ENCODE data around the gene EXD1. TPM values are rescaled to one million over a fixed set of nuclear protein-coding genes. Genes with fewer than 3 reads are reported as not detected.
A peak's percentile ranks its signal among the peaks of the same experiment; 100 is the strongest.

EXD1 gene
- total and polyA plus RNA-seq, 2 of the 13 experiments (the other 11 are each of a cell fraction or from before 2014, with no cell fraction given): not detected

DNA sequence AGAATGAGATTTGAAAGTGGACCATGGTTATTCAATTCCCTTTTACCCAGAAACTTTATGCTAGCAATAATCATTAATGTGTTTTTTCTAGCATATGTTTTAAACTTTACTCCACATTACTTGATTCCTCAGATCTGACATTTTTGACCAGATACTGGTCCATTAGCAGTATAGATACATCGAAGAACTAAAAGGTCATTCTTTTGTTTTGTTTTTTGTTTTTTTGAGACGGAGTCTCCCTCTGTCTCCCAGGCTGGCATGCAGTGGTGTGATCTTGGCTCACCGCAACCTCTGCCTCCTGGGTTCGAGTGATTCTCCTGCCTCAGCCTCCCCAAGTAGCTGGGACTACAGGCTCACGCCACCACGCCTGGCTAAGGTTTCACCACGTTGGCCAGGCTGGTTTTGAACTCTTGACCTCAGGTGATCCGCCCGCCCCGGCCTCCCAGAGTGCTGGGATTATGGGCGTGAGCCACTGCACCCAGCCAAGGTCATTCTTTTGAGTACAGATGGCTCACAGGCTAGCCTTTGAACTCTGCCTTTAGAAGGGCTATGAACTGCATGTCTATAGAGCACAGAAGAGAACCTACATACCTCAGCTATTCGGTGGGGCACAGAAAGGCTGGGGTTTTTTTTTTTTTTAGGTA lies 29.1 kb upstream of the EXD1 start (continued):
- TF ChIP-seq, protein P1, sequence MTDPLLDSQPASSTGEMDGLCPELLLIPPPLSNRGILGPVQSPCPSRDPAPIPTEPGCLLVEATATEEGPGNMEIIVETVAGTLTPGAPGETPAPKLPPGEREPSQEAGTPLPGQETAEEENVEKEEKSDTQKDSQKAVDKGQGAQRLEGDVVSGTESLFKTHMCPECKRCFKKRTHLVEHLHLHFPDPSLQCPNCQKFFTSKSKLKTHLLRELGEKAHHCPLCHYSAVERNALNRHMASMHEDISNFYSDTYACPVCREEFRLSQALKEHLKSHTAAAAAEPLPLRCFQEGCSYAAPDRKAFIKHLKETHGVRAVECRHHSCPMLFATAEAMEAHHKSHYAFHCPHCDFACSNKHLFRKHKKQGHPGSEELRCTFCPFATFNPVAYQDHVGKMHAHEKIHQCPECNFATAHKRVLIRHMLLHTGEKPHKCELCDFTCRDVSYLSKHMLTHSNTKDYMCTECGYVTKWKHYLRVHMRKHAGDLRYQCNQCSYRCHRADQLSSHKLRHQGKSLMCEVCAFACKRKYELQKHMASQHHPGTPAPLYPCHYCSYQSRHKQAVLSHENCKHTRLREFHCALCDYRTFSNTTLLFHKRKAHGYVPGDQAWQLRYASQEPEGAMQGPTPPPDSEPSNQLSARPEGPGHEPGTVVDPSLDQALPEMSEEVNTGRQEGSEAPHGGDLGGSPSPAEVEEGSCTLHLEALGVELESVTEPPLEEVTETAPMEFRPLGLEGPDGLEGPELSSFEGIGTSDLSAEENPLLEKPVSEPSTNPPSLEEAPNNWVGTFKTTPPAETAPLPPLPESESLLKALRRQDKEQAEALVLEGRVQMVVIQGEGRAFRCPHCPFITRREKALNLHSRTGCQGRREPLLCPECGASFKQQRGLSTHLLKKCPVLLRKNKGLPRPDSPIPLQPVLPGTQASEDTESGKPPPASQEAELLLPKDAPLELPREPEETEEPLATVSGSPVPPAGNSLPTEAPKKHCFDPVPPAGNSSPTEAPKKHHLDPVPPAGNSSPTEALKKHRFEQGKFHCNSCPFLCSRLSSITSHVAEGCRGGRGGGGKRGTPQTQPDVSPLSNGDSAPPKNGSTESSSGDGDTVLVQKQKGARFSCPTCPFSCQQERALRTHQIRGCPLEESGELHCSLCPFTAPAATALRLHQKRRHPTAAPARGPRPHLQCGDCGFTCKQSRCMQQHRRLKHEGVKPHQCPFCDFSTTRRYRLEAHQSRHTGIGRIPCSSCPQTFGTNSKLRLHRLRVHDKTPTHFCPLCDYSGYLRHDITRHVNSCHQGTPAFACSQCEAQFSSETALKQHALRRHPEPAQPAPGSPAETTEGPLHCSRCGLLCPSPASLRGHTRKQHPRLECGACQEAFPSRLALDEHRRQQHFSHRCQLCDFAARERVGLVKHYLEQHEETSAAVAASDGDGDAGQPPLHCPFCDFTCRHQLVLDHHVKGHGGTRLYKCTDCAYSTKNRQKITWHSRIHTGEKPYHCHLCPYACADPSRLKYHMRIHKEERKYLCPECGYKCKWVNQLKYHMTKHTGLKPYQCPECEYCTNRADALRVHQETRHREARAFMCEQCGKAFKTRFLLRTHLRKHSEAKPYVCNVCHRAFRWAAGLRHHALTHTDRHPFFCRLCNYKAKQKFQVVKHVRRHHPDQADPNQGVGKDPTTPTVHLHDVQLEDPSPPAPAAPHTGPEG (CRISPR knock-in tag; IDR thresholded peaks at IDR 0.05): peak; percentile 81; the same call in 1 of the 2 replicates
- TF ChIP-seq TOE1 (CRISPR knock-in tag; IDR thresholded peaks at IDR 0.05) (peak; percentile 46; the same call in 1 of the 2 replicates), ATF7-NPFF (CRISPR knock-in tag; IDR thresholded peaks at IDR 0.05; ENCODE audit: low read depth) (no peak), TBP (CRISPR knock-in tag; IDR thresholded peaks at IDR 0.05) (no peak), ELF1 (CRISPR knock-in tag; IDR thresholded peaks at IDR 0.05) (peak; percentile 42; the same call in 1 of the 2 replicates), CEBPG (CRISPR knock-in tag; IDR thresholded peaks at IDR 0.05) (peak; percentile 59), ZNF354B (CRISPR knock-in tag; IDR thresholded peaks at IDR 0.05) (no peak), AKNA (CRISPR knock-in tag; IDR thresholded peaks at IDR 0.05; ENCODE audit: borderline replicate concordance) (no peak), ZNF672 (CRISPR knock-in tag; IDR thresholded peaks at IDR 0.05) (no peak), ZNF607 (CRISPR knock-in tag; IDR thresholded peaks at IDR 0.05; ENCODE audit: borderline replicate concordance) (no peak), ZNF20 (CRISPR knock-in tag; IDR thresholded peaks at IDR 0.05) (no peak), ZNF674 (CRISPR knock-in tag; IDR thresholded peaks at IDR 0.05; ENCODE audit: low read depth) (no peak), SALL1 (CRISPR knock-in tag; IDR thresholded peaks at IDR 0.05) (peak; percentile 99), ZNF878 (CRISPR knock-in tag; IDR thresholded peaks at IDR 0.05) (peak; percentile 35; the same call in 1 of the 2 replicates), BHLHE40 (IDR thresholded peaks at IDR 0.05; ENCODE audit: low read length) (peak; percentile 84)
- TF ChIP-seq, protein P2, sequence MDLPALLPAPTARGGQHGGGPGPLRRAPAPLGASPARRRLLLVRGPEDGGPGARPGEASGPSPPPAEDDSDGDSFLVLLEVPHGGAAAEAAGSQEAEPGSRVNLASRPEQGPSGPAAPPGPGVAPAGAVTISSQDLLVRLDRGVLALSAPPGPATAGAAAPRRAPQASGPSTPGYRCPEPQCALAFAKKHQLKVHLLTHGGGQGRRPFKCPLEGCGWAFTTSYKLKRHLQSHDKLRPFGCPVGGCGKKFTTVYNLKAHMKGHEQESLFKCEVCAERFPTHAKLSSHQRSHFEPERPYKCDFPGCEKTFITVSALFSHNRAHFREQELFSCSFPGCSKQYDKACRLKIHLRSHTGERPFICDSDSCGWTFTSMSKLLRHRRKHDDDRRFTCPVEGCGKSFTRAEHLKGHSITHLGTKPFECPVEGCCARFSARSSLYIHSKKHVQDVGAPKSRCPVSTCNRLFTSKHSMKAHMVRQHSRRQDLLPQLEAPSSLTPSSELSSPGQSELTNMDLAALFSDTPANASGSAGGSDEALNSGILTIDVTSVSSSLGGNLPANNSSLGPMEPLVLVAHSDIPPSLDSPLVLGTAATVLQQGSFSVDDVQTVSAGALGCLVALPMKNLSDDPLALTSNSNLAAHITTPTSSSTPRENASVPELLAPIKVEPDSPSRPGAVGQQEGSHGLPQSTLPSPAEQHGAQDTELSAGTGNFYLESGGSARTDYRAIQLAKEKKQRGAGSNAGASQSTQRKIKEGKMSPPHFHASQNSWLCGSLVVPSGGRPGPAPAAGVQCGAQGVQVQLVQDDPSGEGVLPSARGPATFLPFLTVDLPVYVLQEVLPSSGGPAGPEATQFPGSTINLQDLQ (CRISPR knock-in tag; IDR thresholded peaks at IDR 0.05): no peak

Measured in HepG2 (cell line).